Thoracic aorta (tissue), 2 donors: ENCODE measurements around the gene PROSER3. TPM values are rescaled to one million over a fixed set of nuclear protein-coding genes. Genes with fewer than 3 reads are reported as not detected.
"Not testable (repeated sequence)": the region's sequence is repeated elsewhere in the genome, so short reads cannot be mapped to it uniquely, and the experiment has no call there.

Experiments
- ATAC-seq: fragments of 150-250 bp; one replicate; pipeline ENCODE4 v1.8.0; 2017; ENCODE audit warnings: low read depth; ENCODE audit not compliant: insufficient number of reproducible peaks, low FRiP score
- DNase-seq: peaks from one replicate; pipeline ENCODE4 v3.0.0-alpha.2; 2020; ENCODE audit warnings: low spot score
- H3K27ac ChIP-seq, 2 donors: fragments of 200-600 bp; sonication (generic); 1 replicate in 1 of 2; 2 replicates in 1 of 2; pipeline ENCODE4 v1.5.1; 2016; ENCODE audit warnings: mild to moderate bottlenecking in 2 of 2, moderate library complexity in 2 of 2
- H3K27me3 ChIP-seq: fragments of 200-600 bp; sonication (generic); replicated peaks from 2 replicates; pipeline ENCODE4 v1.6.0; 2016; ENCODE audit warnings: mild to moderate bottlenecking; ENCODE audit not compliant: insufficient read depth
- H3K36me3 ChIP-seq: fragments of 200-600 bp; sonication (generic); one replicate; pipeline ENCODE4 v1.5.1; 2016
- H3K4me1 ChIP-seq, 2 donors: fragments of 200-600 bp; sonication (generic); 1 replicate in 1 of 2; 2 replicates in 1 of 2; pipeline versions ENCODE4 v1.5.1 to v1.6.0; 2016; ENCODE audit warnings: low read depth in 2 of 2, mild to moderate bottlenecking in 1 of 2; ENCODE audit not compliant: control insufficient read depth in 1 of 2
- H3K4me3 ChIP-seq: fragments of 200-600 bp; sonication (generic); 2 replicates; pipeline ENCODE4 v1.5.1; 2016; ENCODE audit warnings: mild to moderate bottlenecking
- H3K9me3 ChIP-seq: fragments of 200-600 bp; sonication (generic); 2 replicates; pipeline ENCODE4 v1.5.1; 2016
- CTCF ChIP-seq: fragments of 200-600 bp; sonication (generic); IDR thresholded peaks from one replicate; pipeline ENCODE4 v1.5.1; 2019; ENCODE audit warnings: antibody characterized with exemption
- total RNA-seq, 2 donors: library from RNA; depleted of rRNA; stranded (reverse); fragments of >200 nt; gene quantifications; one replicate each; pipeline versions ENCODE4 v1.1.0 to v1.2.3, GENCODE V29; 2016

Gene PROSER3
- total RNA-seq, 2 donors from 2014 or later = 11.1 to 16.6 TPM

DNA sequence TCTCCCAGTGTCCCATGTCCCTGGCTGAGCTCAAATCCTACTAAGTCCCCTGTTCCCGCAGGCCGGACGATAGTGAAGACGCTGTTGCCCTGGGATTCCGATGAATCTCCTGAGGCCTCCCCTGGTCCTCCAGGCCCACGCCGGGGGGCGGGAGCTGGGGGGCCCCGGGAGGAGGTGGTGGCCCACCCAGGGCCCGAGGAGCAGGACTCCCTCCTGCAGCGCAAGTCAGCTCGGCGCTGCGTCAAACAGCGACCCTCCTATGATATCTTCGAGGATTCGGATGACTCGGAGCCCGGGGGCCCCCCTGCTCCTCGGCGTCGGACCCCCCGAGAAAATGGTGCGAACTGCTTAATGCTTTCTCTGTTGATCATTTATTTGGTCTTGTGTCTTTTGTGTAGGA lies 34.3 kb upstream of the PROSER3 start:
- Histone ChIP-seq H3K36me3 (peaks cover 80% of the 10 kb centered on the region), H3K4me1 (peaks cover 9 to 14% of the 10 kb centered on the region in 2 donors), H3K27me3 (no peaks in the 10 kb centered on the region), H3K4me3 (no peak overlapping the region), H3K9me3 (no peaks in the 10 kb centered on the region), H3K27ac (no peak overlapping the region)
- DNase-seq = no peak
- ATAC-seq = no peak
- no peak for TF ChIP-seq CTCF

- not testable (repeated sequence) for H3K9me3 ChIP-seq, H3K4me3 ChIP-seq, ATAC-seq, DNase-seq, H3K4me1 ChIP-seq, H3K27me3 ChIP-seq, H3K27ac ChIP-seq
- H3K36me3 ChIP-seq = peaks cover 84% of the 10 kb centered on the region
These were observed 33.8 kb upstream of the PROSER3 start for GRCh38 chr19:35724132-35724531.

- Histone ChIP-seq H3K4me3 (no peak overlapping the region), H3K36me3 (peaks cover 88% of the 10 kb centered on the region), H3K4me1 (peaks cover under 1 to 5% of the 10 kb centered on the region in 2 donors), H3K27ac (no peak overlapping the region), H3K27me3 (no peaks in the 10 kb centered on the region), H3K9me3 (no peaks in the 10 kb centered on the region)
- TF ChIP-seq CTCF = no peak
- ATAC-seq (no peak), DNase-seq (no peak)
These were observed 33.4 kb upstream of the PROSER3 start for GRCh38 chr19:35724560-35724959.

- TF ChIP-seq CTCF = no peak
- no peaks in the 10 kb centered on the region for H3K27me3 ChIP-seq
- no peak for DNase-seq
- no peak overlapping the region for H3K27ac ChIP-seq
- peaks cover 96% of the 10 kb centered on the region for H3K36me3 ChIP-seq
- no peaks in the 10 kb centered on the region for H3K4me1 ChIP-seq
- no peak overlapping the region for H3K4me3 ChIP-seq
- H3K9me3 ChIP-seq = no peaks in the 10 kb centered on the region
- no peak for ATAC-seq
These were observed 32.6 kb upstream of the PROSER3 start for GRCh38 chr19:35725216-35725861.

GRCh38 chr19:35727053-35727955 lies 30.7 kb upstream of the PROSER3 start:
- Histone ChIP-seq H3K27ac (no peak overlapping the region), H3K4me3 (no peak overlapping the region), H3K36me3 (peaks cover 95% of the 10 kb centered on the region), H3K9me3 (no peaks in the 10 kb centered on the region), H3K27me3 (no peaks in the 10 kb centered on the region), H3K4me1 (no peaks in the 10 kb centered on the region)
- ATAC-seq (no peak), DNase-seq (no peak)
- no peak for TF ChIP-seq CTCF
